Activated T-cell treated with anti-CD3 and anti-CD28 coated beads for 48 hours (primary cell): Measurements from ENCODE around the gene THSD7B.

ENCODE experiments used
- DNase-seq: peaks from one replicate; pipeline ENCODE4 v3.0.0-alpha.2; 2020; ENCODE audit warnings: low read depth

THSD7B gene

DNA sequence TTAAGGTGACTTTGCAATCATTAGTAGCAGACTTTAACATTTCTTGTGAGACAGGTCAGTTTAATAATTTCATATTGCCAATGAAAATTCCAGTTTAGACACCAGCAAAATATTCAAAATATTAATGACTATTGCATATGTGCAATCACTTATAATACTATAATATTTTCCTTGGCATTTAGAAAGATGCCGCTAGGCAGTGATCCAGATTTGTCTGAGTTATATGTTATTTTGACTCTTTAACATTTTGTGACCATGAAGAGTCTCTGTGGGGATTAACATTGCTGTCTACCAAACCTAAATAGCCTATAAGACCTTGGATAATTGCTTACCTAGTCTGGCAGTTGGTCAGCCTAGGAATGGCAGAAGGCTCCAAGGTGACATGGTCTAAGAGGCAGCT, 389.6 kb downstream of the THSD7B start:
- no peak for DNase-seq

DNA sequence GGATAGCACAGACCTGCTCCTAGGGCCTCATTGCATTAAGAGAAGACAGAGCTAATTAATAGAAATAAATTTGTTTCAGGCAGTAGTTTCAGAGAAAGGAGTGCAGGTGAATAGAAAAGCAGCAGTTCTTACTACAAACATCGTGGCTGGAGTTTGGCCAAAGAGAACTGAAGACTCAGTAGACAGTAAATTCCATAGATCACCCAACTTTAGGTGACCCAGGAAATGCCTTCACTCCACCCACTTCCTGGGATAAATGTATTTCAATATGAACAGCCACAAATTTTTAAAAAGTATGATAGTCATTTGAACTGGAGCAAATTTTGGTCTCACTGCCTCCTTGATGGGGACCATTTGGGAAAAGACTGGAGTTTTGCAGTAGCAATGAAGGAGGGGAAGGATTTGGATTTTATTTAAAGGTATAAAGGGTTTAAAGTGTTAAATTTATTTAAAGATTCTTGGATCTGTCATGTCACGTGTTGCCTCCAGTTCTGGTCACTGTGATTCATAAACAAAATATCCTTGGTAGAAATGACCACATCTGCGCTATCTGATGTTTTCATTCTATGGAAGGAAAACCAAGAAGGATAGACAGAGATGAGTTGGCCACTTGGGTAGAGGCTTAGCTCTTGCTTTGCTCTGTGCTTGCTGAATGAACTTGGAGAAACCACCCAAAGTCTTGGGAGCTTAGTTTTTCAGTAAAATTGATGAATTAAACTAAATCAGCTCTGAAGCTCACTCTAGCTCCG, 390.2 kb downstream of the THSD7B start:
- no peak for DNase-seq

DNA sequence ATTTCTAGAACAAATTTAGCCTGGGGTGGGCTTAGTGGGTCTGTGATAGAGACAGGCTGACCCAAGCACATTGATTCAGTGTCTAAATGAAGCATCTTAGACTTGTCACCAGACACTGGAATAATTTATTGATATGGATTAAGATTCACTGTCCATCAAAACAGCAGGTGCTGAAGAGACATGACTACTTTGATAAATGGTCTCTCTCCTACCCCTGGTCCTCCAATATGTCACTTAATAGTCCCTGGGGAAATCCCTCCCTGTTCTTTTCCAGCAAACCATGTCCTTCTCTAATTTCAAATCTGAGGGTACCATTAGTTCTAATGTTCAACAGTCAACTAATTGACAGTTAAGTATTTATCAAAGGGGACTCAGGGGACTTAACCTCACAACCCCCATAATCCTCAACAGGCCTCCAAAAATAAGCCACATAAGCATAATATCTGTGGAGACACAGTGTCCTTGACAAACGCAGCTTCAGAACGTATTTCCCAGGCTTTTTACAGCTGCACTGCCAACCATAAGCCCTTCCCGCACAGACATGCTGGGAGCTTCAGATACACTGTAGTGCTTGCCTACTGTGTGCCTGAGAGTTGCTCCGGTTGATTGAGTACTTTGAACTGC, 391.0 kb downstream of the THSD7B start:
- no peak for DNase-seq

DNA sequence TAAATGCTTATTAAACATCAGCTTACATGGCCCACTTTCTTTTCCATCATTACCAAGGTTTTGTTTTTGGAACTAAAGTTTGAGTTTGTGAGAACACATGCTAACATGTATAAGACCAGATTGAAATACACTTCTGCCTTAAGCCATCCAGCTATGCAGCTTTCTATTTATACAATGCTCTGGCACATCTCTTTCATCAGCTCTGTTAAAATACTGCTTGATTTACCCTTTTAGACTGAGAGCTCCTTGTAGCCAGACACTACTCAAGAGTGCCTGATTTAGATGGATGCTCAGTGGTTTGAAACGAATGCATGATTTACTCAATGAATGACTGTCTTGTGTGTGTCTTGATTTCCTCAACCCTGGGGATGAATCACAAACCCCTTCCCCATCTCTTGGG, 392.5 kb downstream of the THSD7B start:
- no peak for DNase-seq

DNA sequence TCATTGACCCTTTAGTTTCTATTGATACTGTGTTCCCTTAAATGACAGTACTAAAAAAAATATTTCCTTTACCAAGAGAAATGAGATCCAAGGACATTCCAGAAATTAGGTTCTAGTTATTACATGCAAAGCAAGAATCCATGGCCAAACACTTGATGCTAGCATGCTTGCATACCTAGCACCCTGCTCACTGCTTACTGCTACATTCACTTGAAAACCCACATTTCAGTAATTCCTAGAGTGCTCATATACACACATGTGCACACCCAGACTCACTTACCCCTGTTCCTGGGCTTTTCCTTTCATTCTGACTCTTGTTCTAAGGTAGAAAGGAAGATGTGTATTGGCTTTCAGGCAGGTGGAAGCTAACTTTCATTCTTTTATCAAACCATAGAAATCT, 395.9 kb downstream of the THSD7B start:
- DNase-seq = no peak

DNA sequence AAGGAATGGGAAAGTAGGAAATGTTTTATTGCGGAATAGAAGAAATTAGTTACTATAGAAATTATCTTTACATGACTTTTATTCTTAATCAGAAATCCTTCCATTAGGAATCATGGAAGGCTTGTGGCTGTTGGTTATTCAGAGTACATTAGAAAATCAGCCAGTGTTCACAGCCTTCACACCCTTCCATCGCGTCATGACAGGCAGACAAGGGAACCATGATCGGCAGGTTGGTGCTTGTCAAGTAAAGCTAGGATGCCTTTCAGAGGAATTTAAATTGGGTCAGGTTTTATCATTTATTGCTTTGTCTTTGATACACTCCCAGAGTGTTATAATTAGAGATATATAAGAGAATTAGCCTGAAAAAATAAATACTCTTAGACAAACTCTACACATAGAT, 400.6 kb downstream of the THSD7B start:
- no peak for DNase-seq

DNA sequence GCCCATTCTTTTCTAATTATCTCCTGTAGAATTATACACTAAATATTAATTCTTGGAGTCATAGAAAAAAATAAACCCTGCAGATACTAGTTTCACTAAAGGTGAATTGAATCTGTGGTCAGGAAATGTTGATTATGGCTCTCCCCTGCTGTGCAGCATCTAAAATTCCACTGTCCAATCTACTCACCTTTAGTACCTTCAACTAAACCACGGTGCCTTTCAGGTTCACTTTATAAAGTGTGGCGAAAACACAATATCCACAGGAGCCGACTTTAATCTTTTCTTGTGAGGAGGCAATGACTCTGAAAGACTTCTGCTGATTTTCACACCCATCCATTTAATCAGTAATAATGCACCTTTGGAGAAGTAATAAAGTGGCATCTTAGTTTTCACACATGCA, 402.3 kb downstream of the THSD7B start:
- DNase-seq = no peak

DNA sequence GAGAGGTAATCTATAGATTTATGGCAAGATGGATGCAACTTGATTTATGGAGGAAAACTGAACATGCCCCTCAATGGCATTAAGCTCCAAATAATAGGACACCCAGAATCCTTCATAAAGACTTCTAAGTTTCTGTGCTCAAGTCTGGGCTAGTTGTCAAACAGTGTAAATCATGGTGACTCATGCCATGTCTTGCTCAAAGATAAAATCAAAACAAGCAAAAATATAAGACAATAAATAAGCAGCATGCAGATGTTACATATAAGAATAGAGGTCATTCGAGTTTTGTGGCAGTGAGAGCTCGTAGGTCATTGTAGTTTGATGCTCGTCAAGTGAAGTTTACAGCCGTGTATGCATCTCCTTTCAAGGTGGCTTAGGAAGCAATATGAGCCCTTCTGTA, 403.2 kb downstream of the THSD7B start:
- DNase-seq = no peak

DNA sequence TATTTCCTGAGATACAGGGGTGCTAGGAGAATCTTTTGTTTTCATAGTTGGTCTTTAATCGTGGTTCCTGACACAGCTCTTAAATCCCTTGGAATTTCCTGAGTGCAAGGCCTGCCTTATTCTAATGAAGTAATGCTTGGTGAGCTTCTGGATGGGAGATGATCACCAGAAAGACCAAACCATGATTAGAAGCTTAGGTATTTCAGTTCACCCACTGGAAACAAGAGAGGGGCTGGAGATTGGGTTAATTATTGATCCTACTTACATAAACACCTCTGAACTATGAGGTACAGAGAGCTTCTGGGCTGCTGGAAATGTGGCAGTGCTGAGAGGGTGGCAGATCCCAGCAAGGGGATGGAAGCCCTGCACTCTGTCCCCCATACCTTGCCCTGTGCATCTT, 406.8 kb downstream of the THSD7B start:
- no peak for DNase-seq

DNA sequence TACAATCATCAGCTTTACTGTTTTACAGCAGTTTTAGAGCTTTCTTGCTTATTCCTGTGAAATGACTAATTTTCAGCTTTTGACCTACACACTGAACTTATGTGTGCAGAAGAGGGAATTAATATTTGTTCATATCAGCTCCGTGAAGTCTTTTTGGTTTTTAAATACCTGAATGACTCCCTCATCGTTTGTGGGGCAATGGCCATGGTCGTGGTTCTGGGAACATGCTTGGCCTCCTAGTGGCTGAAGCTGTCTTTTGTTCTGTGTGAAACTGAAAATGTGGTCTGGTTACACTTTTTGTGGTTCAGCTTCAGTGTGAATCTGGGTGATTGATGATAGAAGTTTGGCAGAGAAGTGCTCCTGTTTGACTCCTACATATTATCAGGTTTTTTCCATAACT, 408.1 kb downstream of the THSD7B start:
- no peak for DNase-seq

DNA sequence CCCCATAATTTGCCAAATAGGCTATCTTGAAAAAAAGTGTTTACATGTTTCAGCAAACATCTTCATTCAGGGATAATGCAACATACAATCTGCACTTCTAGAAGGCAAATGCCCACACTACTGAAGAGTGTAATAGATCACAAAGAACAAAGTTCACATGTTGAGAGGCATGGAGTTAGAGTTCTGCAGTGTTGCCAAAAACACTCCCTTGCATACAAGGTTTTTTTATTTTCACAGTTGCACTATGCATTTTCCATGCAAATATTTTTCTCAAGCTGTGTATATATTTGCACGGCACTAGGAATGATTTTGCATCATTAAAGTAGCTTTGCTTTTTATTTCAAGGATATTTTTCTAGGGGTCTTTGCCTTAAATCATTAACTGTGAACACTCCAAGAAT, 409.9 kb downstream of the THSD7B start:
- DNase-seq = no peak

DNA sequence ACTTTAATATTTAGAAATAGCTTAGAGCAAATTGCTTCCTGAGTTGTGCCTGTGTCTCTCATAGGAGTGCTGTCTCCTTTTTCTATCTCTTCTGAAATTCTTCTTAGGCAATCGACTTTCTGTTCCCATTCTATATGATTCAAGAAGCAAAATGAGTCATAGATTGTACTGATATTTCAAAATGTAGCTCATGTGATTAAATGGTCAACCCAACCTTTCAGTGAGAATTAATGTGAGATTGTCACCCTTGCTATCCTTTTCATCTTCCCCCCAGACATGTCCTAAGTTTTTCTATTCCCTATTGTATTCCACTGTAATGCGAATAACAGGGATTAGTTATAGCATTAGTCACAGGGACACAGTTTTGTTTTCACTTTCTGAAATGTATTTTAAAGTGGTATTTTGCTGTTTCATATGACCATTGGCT, 413.6 kb downstream of the THSD7B start:
- no peak for DNase-seq

DNA sequence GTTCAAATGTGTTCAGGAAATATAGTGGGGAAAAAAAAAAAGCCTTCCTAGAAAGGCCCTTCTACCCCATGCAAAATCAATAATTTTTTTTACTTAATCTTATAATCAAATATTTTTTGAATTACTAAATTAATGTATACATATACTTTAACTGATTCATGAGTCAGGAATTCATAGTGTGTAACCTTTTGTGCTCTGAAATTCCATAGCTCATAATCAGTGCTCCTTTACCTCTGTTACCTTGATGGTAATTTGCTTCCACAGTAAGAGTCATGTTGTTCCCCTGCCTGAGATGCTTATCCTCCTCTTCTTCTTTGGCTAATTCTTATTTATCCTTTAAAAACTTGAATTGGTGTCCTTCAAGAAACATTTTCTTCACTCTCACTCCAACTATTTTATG, 414.2 kb downstream of the THSD7B start:
- DNase-seq = no peak

DNA sequence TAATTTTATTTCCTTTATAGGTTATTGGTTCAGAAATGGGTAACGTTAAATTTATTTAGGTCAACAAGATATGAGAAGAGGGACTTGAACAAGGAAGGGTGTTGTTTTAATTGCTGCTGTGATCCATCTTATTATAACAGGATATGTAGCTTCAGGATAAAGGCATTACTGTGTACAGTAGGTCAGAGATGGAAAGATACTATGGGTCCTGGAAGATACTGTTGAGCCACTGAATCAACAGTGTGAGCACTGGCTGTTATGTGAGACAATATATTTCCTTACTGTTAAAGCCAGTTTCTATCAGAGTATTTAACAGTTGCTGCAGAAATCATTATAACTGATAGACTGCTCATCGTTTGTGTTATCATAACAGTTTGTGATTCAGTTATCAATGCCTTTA, 414.7 kb downstream of the THSD7B start:
- DNase-seq = no peak

DNA sequence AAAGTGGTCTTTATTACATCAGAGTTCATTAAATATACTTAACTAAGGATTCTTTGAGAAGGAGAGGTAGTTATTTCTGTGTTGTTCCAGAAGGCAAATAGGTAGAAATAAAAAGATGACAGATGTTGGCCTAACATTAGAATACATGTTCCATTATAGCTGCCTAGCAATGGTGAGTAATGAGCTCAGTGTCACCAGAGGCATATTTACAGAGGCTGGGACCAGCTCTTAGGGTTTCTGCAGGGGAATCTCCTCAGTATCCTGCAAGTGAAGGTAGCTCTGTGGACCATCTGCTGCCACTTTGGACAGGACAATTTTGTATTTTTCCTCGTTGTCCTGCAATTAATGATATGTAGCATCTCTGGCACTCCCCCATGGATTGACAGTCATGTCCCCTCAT, 416.0 kb downstream of the THSD7B start:
- no peak for DNase-seq

DNA sequence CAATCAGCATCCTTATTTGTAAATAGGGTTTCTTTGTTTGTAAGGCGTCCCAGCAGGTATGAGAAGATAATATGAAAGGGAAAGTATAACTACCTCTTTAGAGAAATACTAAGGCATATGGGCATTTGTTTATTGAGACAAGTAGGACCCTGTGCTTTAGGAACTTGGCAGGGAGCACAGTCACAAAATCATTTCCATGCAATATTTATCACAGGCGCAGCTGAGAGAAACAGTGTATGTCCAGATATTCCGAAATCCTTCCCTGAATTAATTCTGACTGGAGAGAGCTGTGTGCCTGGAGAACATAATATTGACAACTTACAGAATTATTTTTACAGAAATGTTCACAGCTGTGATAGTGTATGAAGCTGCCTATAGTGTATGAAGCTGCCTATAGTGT, 416.7 kb downstream of the THSD7B start:
- DNase-seq = no peak

DNA sequence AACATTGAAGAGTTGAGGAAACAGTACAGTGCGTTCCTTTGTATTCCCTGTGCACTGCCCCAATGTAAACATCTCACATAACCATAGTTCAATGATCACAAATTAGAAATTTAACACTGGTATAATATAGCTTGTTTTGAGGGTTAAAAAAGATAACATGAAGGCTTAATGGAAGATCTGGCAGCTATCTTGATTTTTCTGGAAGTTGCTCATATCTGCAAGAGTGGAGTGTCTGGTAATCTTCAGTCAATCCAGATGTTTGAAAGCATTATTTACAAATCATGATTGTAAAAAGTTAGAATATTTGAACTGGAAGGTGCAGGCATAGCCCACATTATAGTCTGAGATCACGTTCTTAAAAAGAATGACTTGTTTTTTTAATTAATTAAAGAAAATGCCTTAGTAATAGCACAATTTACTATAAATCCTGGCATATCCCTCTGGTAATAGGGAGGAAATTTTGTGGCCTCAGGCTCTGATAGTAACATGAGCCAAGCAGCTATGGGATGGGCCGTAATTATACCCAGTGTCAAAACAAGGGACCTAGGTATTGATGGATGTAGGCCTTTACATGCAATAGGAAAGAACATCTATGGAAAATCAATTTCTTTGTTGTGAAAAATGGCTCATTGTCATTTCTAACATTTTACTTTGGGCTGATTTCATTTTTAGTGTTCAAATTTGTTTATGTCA, 418.0 kb downstream of the THSD7B start:
- DNase-seq = no peak

DNA sequence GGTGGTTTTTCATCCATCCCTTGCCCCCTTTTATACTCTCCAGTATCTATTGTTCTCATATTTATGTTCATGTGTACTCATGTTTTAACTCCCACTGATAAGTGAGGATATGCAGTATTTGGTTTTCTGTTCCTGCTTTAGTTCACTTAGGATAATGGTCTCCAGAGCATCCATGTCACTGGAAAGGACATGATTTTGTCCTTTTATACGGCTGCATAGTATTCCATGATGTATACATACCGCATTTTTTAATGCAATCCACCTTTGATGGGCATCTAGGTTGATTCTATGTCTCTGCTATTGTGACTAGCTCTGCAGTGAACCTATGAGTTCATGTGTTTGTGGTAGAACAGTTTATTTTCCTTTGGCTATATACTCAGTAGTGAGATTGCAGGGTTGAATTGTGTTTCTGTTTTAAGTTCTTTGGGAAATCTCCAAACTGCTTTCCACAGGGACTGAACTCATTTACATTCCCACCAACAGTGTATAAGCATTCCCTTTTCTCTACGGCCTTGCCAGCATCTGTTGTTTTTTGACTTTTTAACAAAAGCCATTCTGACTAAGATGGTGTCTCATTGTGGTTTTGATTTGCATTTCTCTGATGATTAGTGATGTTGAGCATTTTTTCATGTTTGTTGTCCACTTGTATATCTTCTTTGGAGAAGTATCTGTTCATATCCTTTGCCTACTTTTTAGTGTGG, 420.2 kb downstream of the THSD7B start:
- DNase-seq = no peak

DNA sequence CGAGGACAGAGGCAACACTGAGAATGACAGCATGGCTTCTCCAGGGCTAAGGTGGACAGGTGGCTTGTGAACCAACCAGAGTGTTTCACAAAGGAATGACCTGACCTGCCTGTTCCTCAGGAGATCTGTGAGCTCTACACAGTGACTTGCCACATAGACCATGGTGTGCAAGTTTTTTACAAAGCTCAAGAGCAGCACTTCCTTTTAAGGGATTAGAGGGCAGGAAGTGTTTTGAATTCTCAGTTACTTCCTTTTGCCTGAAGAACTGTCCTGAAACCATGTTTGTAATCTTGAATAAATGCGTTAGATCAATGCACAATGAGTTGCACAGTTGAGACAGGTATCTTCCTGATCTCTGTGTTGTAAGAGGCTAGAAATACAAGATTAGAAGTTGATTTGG, 421.9 kb downstream of the THSD7B start:
- DNase-seq = no peak

DNA sequence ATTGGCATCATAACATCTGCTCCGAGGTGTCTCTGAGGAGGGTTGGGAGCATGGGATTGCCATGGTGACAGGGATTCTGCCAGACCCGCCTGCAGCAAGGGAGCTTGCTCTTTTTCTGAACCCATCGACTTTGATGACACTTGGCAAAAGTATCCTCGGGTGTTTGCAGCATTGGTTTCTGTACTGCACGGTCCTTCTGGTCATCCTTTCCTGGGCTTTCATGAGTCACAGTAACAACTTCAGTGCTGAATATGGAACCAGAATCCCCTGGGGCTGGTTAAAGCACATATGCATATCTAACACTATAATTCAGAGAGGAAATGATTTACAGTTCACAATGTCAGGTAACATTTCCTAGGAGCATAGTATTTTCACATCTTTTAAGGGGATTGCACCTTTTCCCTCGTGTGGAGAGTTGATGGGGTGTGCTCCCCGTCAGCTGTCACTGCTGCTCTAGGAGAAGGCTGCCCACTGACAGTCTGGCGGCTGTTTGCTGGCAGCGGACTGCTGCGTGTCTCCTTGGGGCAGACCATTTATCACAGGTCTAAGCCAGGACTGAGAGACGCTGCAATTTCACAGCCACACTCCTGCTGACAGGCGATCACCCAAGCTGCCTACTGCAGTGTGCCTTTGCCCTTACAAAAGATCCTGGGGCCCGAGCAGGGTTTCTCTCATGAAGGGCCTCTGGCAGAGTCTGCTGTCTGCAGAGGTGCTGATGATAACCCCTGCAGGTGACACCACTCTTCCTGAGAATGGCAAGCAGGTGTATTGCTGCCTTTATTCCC, 425.3 kb downstream of the THSD7B start:
- DNase-seq = no peak

DNA sequence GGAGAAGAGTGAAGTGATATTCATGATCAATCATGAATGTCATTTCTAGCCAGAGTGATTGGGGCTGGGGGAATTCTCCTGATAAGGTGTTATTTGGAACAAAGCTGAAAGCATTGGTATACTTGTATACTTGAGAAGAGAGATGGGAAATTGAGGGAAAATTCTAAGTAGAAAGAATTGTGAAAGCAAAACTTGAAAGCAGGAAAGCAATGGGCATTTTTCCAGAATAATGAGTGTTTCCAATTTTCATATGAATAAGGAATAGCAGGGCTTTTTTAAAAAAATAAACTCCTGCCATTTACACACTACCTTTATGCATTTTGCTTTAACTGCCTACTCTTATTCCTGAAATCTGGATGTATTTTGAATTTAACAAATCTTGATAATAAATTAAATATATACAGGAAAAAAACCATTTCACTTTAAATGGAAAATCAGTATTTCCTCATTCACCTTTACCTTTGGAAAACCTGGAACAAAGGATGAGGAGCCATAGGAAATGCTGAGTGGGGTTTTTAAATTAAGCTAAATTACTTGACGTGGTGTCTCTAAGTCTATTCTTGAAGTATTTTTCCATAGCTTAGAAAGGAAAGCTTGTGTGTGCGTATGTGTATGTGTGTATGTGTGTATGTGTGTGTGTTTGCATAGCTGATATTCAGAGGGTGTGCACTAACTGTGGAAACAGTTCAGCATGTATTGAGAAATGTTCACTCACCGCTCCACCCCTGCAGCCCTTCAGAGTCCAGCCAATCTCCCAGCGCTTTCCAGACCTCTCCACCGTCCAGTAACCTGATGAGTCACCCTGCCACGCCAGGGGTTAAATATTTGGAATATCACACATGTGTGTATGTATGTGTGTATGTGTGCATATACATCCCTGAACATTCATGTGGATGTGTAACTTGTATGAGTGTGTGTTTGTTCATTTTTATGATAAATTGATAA, 427.3 kb downstream of the THSD7B start:
- DNase-seq = no peak
